Osteocyte (in vitro differentiated cells): ENCODE results near the gene ZSWIM3. TPM values are rescaled to one million over a fixed set of nuclear protein-coding genes. Genes with fewer than 3 reads are reported as not detected.

Experiments
- DNase-seq: peaks from one replicate; pipeline ENCODE4 v3.0.0; 2021; ENCODE audit warnings: mixed read lengths; ENCODE audit not compliant: unreplicated experiment; ENCODE audit errors: extremely low spot score
- H3K27ac Mint-ChIP-seq: one replicate; pipeline ENCODE4 v1.8.0; 2021; ENCODE audit warnings: mild to moderate bottlenecking, mixed read lengths; ENCODE audit not compliant: unreplicated experiment
- H3K27me3 Mint-ChIP-seq: one replicate; pipeline ENCODE4 v1.8.0; 2021; ENCODE audit warnings: mixed read lengths; ENCODE audit not compliant: unreplicated experiment
- H3K36me3 Mint-ChIP-seq: one replicate; pipeline ENCODE4 v1.8.0; 2021; ENCODE audit warnings: mixed read lengths; ENCODE audit not compliant: unreplicated experiment
- H3K4me1 Mint-ChIP-seq: one replicate; pipeline ENCODE4 v1.8.0; 2021; ENCODE audit warnings: mixed read lengths; ENCODE audit not compliant: unreplicated experiment
- H3K4me3 Mint-ChIP-seq: one replicate; pipeline ENCODE4 v1.8.0; 2021; ENCODE audit warnings: mild to moderate bottlenecking, moderate library complexity, mixed read lengths; ENCODE audit not compliant: unreplicated experiment
- H3K9me3 Mint-ChIP-seq: one replicate; pipeline ENCODE4 v1.8.0; 2021; ENCODE audit warnings: mixed read lengths; ENCODE audit not compliant: unreplicated experiment
- total RNA-seq: library from RNA; stranded (reverse); gene quantifications from 2 replicates; pipeline ENCODE4 v1.2.1, GENCODE V29; 2021
- TF ChIP-seq, protein P1 (sequence below): fragments of 200-600 bp; sonication (generic); IDR thresholded peaks from 2 replicates; pipeline ENCODE4 v1.5.0; 2021; ENCODE audit warnings: antibody characterized with exemption, mild to moderate bottlenecking, moderate library complexity

Gene ZSWIM3
- total RNA-seq, 1 donor from 2014 or later: 3.9 TPM

DNA sequence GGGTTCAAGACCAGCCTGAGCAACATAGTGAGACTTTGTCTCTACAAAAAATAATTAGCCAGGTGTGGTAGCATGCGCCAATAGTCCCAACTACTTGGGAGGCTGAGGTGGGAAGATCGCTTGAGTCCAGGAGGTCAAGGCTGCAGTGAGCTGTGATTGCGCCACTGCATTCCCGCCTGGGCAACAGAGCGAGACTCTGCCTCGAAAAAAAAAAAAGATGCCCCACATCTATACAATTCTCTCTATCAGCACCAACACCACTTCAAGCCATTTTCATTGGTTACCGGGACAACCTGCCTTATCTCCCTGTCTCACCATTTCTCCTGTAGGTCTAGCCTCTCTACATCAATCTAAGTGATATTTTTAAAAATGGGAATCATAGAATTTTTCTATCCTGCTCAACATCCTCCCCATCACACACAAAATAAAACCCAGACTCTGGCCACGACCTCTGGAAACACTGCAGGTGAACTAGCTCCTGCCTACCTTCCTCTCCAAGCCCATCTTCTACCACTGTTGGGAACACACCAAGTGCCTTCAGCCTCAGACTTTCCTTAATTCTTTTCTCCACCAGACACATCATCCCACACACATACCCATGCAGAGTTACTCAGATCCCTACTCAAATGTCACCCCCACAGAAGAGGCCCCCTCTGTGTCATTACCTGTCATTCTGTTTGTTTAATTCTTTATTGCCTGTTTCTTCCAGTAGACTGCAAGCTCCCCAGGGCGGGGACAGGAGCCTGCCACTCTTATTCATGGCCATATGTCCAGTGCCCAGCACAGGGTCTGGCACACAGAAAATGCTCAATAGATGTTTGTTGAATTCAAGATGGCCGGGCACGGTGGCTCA lies 64.1 kb downstream of the ZSWIM3 start:
- H3K4me3 Mint-ChIP-seq: no peak overlapping the region
- TF ChIP-seq, protein P1, sequence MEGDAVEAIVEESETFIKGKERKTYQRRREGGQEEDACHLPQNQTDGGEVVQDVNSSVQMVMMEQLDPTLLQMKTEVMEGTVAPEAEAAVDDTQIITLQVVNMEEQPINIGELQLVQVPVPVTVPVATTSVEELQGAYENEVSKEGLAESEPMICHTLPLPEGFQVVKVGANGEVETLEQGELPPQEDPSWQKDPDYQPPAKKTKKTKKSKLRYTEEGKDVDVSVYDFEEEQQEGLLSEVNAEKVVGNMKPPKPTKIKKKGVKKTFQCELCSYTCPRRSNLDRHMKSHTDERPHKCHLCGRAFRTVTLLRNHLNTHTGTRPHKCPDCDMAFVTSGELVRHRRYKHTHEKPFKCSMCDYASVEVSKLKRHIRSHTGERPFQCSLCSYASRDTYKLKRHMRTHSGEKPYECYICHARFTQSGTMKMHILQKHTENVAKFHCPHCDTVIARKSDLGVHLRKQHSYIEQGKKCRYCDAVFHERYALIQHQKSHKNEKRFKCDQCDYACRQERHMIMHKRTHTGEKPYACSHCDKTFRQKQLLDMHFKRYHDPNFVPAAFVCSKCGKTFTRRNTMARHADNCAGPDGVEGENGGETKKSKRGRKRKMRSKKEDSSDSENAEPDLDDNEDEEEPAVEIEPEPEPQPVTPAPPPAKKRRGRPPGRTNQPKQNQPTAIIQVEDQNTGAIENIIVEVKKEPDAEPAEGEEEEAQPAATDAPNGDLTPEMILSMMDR: no peak
- no peak for DNase-seq

DNA sequence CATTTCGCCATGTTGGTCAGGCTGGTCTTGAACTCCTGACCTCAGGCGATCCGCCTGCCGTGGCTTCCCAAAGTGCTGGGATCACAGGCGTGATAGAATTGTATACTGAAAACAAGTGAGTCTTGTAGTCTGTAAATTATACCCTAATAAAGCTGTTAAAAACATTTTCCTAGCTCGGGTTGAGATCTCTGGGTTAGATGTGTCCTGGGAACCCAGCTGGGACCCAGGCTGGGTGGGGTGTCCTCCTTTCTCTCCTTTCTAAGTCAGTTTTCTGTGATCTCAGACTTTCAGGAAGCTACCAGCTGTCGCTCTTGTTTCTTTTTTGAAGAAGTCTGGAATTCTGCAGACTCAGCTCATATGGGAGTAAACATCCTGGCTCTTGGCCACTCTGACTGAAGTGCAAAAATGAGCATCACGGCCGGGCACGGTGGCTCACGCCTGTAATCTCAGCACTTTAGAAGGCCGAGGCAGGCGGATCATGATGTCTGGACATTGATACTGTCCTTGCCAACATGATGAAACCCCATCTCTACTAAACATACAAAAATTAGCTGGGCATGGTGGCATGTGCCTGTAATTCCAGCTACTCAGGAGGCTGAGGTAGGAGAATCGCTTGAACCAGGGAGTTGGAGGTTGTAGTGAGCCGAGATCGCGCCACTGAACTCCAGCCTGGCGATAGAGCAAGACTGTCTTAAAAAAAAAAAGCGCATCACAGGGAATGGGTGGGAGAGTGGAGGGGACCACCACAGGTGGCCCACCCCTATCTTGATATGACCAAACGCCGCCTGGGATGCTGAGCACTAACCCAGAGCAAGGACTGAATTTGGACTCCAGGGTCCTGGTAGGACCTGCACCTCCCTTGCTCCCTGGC lies 67.2 kb downstream of the ZSWIM3 start:
- Mint-ChIP-seq H3K27me3 (no peaks in the 10 kb centered on the region), H3K4me1 (peaks cover 53% of the 10 kb centered on the region), H3K4me3 (peak overlapping the region; percentile 50), H3K36me3 (peaks cover 3% of the 10 kb centered on the region), H3K9me3 (no peaks in the 10 kb centered on the region), H3K27ac (peak overlapping the region; percentile 90)
- DNase-seq: no peak
- TF ChIP-seq, protein P1: no peak

More for the DNA sequence above, 64.1 kb downstream of the ZSWIM3 start:
- Mint-ChIP-seq H3K36me3 (no peaks in the 10 kb centered on the region), H3K27me3 (no peaks in the 10 kb centered on the region), H3K9me3 (no peaks in the 10 kb centered on the region), H3K27ac (no peak overlapping the region), H3K4me1 (peaks cover 72% of the 10 kb centered on the region)

DNA sequence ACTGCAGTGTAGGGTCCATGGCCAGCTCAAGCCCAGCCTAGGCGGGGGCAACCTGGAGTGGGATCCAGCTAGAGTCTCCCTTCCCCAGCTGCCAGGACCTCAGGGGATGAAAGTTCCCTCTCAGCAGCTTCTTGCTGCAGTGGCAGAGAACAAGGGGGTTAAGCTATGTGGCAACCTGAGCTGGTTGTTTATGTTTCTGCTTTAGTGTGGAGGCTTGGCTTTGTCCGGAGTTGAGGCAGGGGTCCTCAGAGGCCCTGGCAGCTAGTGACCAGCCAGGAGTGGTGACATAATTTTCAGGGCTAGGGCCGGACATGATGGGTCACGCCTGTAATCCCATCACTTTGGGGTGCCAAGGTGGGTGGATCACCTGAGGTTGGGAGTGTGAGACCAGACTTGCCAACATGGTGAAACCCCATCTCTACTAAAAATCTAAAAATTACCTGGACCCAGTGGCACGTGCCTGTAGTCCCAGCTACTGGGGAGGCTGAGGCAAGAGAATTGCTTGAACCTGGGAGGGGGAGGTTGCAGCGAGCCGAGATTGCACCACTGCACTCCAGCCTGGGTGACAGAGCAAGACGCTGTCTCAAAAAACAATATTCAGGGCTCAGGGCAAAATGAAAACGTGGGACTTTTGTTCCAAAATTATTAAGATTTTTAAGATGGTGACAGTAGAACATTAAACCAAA lies 68.5 kb downstream of the ZSWIM3 start:
- TF ChIP-seq, protein P1: no peak
- Mint-ChIP-seq H3K4me1 (peaks cover 39% of the 10 kb centered on the region), H3K36me3 (peaks cover 3% of the 10 kb centered on the region), H3K9me3 (no peaks in the 10 kb centered on the region), H3K4me3 (no peak overlapping the region), H3K27ac (peak overlapping the region; percentile 90), H3K27me3 (no peaks in the 10 kb centered on the region)
- no peak for DNase-seq

DNA sequence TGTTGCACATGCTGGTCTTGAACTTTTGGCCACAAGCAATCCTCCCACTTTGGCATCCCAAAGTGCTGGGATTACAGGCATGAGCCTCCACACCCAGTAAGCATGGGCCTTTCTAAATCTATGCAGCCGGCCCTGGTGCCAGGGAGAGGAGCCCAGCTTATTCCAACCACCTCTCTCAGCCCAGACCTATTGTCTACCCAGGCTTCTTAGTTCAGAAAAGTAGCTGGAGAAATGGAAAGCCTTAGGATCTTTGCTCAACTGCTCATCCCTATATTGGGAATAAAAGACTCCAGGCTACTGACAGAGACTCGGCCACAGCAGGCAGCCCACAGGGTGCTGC lies 69.3 kb downstream of the ZSWIM3 start:
- H3K27ac Mint-ChIP-seq: no peak overlapping the region
- H3K9me3 Mint-ChIP-seq: no peaks in the 10 kb centered on the region
- TF ChIP-seq, protein P1: no peak
- H3K36me3 Mint-ChIP-seq: peaks cover 3% of the 10 kb centered on the region
- H3K4me3 Mint-ChIP-seq: no peak overlapping the region
- no peak for DNase-seq
- no peaks in the 10 kb centered on the region for H3K27me3 Mint-ChIP-seq
- H3K4me1 Mint-ChIP-seq: peaks cover 32% of the 10 kb centered on the region
